Ovary (tissue), 9 donors: ENCODE data around the gene SUGCT. TPM values are rescaled to one million over a fixed set of nuclear protein-coding genes. Genes with fewer than 3 reads are reported as not detected.

Experiments
- DNase-seq, 5 donors: peaks; one replicate each; pipeline ENCODE4 v3.0.0-alpha.2; 2019 to 2020
- H3K27ac ChIP-seq, 2 donors: fragments of 200-600 bp; one replicate each; pipeline versions ENCODE4 v1.5.1 to v1.8.0; 2019 to 2022
- H3K27me3 ChIP-seq: fragments of 200-600 bp; one replicate; pipeline ENCODE4 v1.8.0; 2022
- H3K36me3 ChIP-seq: fragments of 200-600 bp; sonication (generic); one replicate; pipeline ENCODE4 v1.5.1; 2019
- H3K4me1 ChIP-seq: one replicate; pipeline ENCODE4 v1.8.1; 2013; ENCODE audit warnings: mild to moderate bottlenecking, moderate library complexity; ENCODE audit not compliant: insufficient read depth
- H3K4me3 ChIP-seq: fragments of 200-600 bp; sonication (generic); one replicate; pipeline ENCODE4 v1.5.1; 2017
- H3K9me3 ChIP-seq, 2 donors: fragments of 200-600 bp in 1 of 2; sonication (generic) in 1 of 2; one replicate each; pipeline versions ENCODE4 v1.5.1 to v1.8.1; 2013 to 2019; ENCODE audit warnings: mild to moderate bottlenecking in 1 of 2, moderate library complexity in 1 of 2
- CTCF ChIP-seq, 3 donors: fragments of 450-650 bp in 2 of 3; fragments of 200-600 bp in 1 of 3; IDR thresholded peaks; one replicate each; pipeline versions ENCODE4 v1.5.1 to v1.8.0; 2016 to 2022; ENCODE audit warnings: antibody characterized with exemption in 3 of 3, mild to moderate bottlenecking in 1 of 3
- EP300 ChIP-seq: sonication (generic); formaldehyde crosslinking; IDR thresholded peaks from one replicate; pipeline ENCODE4 v1.6.1; 2017; ENCODE audit warnings: antibody characterized with exemption
- POLR2A ChIP-seq: fragments of 450-650 bp; IDR thresholded peaks from one replicate; pipeline ENCODE4 v1.6.1; 2017; ENCODE audit warnings: antibody characterized with exemption, mild to moderate bottlenecking, moderate library complexity
- WGBS, 3 donors: extraction: QIAGEN DNeasy Blood & Tissue Kit in 1 of 3; methylation state at CpG; one replicate each; pipeline versions ENCODE4 v1.1.5 to v1.1.7; 2013 to 2017; 5-methylcytosine and 5-hydroxymethylcytosine counted together
- intact Hi-C, 4 donors: fragments of 100-400 bp; cut with DNase I; formaldehyde crosslinking; loops; one replicate each; pipeline versions ENCODE4 v1.11.0 to v1.15.1; 2022 to 2023
- polyA plus RNA-seq, 2 donors: library from polyadenylated mRNA; stranded (reverse); fragments of 200-250 nt in 1 of 2; fragments of 350-450 nt in 1 of 2; fragmentation: Illumina TruSeq in 1 of 2; extraction: RNeasy Lipid Tissue Mini Kit (QIAGEN cat#74804) in 1 of 2; gene quantifications; one replicate each; pipeline ENCODE4 v1.2.3, GENCODE V29; 2013 to 2014
- total RNA-seq, 7 donors: library from RNA; depleted of rRNA in 2 of 7; stranded (reverse); fragments of >200 nt in 2 of 7; fragmentation: NEBNext Ultra II Directional in 3 of 7; extraction: Animal tissue kit (Norgen Biotek cat#: 25700) in 3 of 7; gene quantifications; one replicate each; pipeline versions ENCODE4 v1.1.0 to v1.2.4, GENCODE V29; 2016 to 2023
- donor health status: DM: no; HTN: no; CAD: no; lungs with moderate emphysema.
- donor health status: DM: no; HTN: no; CAD: no.
- donor health status: Bipolar disorder and iron deficiency.
- donor health status: DM: yes; HTN: yes; CAD: no.
- donor health status: DM: no; HTN: no; CAD: no.
- donor health status: DM: yes; HTN: yes; CAD: no.

SUGCT gene
- total and polyA plus RNA-seq, 9 donors = 3.4 to 9.3 (median 7.8) TPM

DNA sequence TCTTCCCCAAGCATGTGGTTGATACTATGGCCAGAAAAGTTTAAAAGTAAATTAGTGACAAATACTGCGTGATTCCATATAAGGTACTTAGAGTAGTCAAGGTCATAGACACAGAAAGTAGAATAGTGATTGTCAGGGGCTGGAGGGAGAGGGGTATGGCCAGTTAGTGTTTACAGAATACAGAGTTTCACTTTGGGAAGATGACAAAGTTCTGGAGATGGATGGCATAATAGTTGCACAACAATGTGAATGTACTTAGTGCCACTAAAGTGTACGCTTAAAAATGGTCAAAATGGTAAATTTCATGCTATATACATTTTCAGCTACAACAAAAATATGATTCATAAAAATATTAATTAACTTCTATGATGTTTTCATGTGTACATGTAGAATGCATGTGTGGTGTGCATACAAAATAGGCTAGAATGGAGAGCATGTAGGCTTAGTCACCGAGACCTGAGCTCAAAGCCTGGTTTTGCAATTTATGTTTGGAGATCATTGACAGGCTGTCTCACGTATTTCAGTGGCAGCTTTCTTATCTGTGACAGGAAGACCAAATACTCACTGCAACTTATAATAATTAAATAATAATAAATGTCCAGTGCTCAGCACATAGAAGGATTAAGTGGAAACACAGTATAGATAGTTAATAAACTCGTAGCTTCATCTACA lies 625.6 kb downstream of the SUGCT start:
- DNase-seq = no peak
- Histone ChIP-seq H3K27ac (no peak overlapping the region), H3K4me1 (peaks cover 3% of the 10 kb centered on the region), H3K4me3 (no peak overlapping the region), H3K36me3 (no peaks in the 10 kb centered on the region), H3K27me3 (no peaks in the 10 kb centered on the region), H3K9me3 (no peaks in the 10 kb centered on the region)
- TF ChIP-seq POLR2A (no peak), CTCF (IDR thresholded peaks at IDR 0.05) (no peak), EP300 (no peak)
- intact Hi-C loops = no loop called here
- 82 to 93% (median 92%) methylated on average over 5 of the region's 5 CpGs for WGBS, 3 donors

GRCh38 chr7:40760987-40761386 lies 626.2 kb downstream of the SUGCT start:
- no peaks in the 10 kb centered on the region for H3K36me3 ChIP-seq
- DNase-seq = no peak
- H3K4me1 ChIP-seq = peaks cover 3% of the 10 kb centered on the region
- no peaks in the 10 kb centered on the region for H3K27me3 ChIP-seq
- H3K4me3 ChIP-seq = no peak overlapping the region
- intact Hi-C loops = no loop called here
- no peak overlapping the region for H3K27ac ChIP-seq
- TF ChIP-seq EP300 (no peak), POLR2A (no peak), CTCF (IDR thresholded peaks at IDR 0.05) (no peak)
- H3K9me3 ChIP-seq = no peaks in the 10 kb centered on the region
- WGBS, 3 donors = 46 to 72% (median 72%) methylated on average over 4 of the region's 4 CpGs

- Histone ChIP-seq H3K27ac (no peak overlapping the region), H3K4me3 (no peak overlapping the region), H3K9me3 (no peaks in the 10 kb centered on the region), H3K4me1 (peaks cover 3% of the 10 kb centered on the region), H3K36me3 (no peaks in the 10 kb centered on the region), H3K27me3 (no peaks in the 10 kb centered on the region)
- WGBS, 3 donors = 89 to 91% (median 90%) methylated on average over 14 of the region's 14 CpGs
- intact Hi-C loops = no loop called here
- DNase-seq = no peak
- TF ChIP-seq POLR2A = no peak
- no peak for TF ChIP-seq EP300
- no peak for TF ChIP-seq CTCF (IDR thresholded peaks at IDR 0.05)
Observed at GRCh38 chr7:40761762-40762560, 627.2 kb downstream of the SUGCT start.

DNA sequence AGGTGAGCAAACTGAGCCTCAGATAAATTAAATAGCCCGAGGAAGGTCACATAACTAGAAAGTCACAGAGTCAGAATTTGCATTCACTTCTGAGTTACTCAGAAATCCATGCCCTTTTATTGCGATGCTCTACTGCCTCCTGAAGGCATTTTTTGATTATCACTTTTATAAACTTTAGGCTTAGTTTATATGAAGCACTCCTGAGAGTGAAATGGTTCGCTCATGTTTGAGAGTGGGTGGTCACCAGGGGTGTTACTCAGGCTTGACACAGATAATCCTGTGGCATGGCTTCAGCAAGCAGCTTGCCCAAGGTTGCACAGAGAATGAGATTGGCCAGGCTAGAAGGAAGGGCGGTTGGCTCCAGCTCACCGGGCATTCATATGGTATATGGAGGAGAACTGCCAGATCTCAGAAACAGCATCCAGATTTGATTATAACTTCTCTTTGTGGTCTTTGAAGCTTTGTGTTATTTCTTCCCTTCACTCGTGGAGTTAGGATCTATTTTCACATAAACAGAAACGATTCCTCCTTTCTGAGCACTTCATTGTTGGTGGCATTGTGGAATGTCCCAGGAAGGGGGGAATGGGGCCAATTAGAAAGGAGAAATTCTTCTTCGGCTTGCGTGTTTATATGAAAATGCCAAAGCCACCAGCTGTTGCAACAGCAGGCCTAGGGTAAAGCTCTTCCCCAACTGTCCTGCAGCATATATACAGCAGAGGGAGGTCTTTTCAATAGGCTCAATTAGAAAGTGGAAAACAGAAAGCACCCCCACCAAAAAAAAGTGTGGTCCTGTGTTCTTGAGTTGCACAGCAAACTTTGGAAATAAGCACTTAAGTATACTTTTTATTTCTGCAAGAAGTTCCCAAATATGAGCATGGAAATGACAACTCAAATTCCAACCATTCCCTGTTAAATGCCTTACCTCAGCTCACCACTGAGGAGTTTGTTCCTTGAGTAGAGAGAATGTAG lies 628.8 kb downstream of the SUGCT start:
- no peak for TF ChIP-seq CTCF (IDR thresholded peaks at IDR 0.05)
- no peak for TF ChIP-seq POLR2A
- no peak for TF ChIP-seq EP300
- Histone ChIP-seq H3K9me3 (no peaks in the 10 kb centered on the region), H3K27ac (no peak overlapping the region), H3K27me3 (no peaks in the 10 kb centered on the region), H3K4me3 (no peak overlapping the region), H3K36me3 (no peaks in the 10 kb centered on the region), H3K4me1 (peaks cover under 1% of the 10 kb centered on the region)
- intact Hi-C loops = no loop called here
- WGBS, 3 donors = 59 to 81% (median 61%) methylated on average over 9 of the region's 9 CpGs
- DNase-seq = no peak
